Natural killer cell (primary cell): ENCODE results near the gene BCL2L11. TPM values are rescaled to one million over a fixed set of nuclear protein-coding genes. Genes with fewer than 3 reads are reported as not detected.

Source experiments
- ATAC-seq, 3 donors: fragments of 150-1000 bp in 2 of 3; fragments of 200-7000 bp in 1 of 3; cut with Tn5 transposase; 1 replicate in 1 of 3; 2 replicates in 2 of 3; pipeline ENCODE4 v1.10.0; 2021; ENCODE audit warnings: mild to moderate bottlenecking in 2 of 3, moderate library complexity in 2 of 3
- DNase-seq, 2 donors: peaks; one replicate each; pipeline versions ENCODE4 v3.0.0 to v3.0.0-alpha.2; 2013 to 2021; ENCODE audit warnings: mixed read lengths in 1 of 2
- H3K27ac ChIP-seq: one replicate; pipeline ENCODE4 v1.5.1; 2013; ENCODE audit warnings: mild to moderate bottlenecking, low read length
- H3K27me3 ChIP-seq: one replicate; pipeline ENCODE4 v1.6.1; 2013; ENCODE audit warnings: low read length; ENCODE audit not compliant: control insufficient read depth, insufficient read depth
- H3K36me3 ChIP-seq: one replicate; pipeline ENCODE4 v1.6.1; 2013; ENCODE audit warnings: low read length; ENCODE audit not compliant: control insufficient read depth, insufficient read depth
- H3K4me1 ChIP-seq: one replicate; pipeline ENCODE4 v1.6.1; 2013; ENCODE audit warnings: low read length; ENCODE audit not compliant: control insufficient read depth, insufficient read depth
- H3K4me3 ChIP-seq: one replicate; pipeline ENCODE4 v1.5.1; 2013; ENCODE audit warnings: low read length
- H3K9me3 ChIP-seq: one replicate; pipeline ENCODE4 v1.6.1; 2013; ENCODE audit warnings: low read length; ENCODE audit not compliant: control insufficient read depth, insufficient read depth
- H3K27ac Mint-ChIP-seq, 2 donors: one replicate each; pipeline ENCODE4 v1.8.0; 2022; ENCODE audit warnings: mild to moderate bottlenecking in 2 of 2, mixed read lengths in 2 of 2, moderate library complexity in 1 of 2
- H3K27me3 Mint-ChIP-seq, 2 donors: one replicate each; pipeline ENCODE4 v1.8.0; 2022; ENCODE audit warnings: low read depth in 2 of 2, mixed read lengths in 2 of 2
- H3K36me3 Mint-ChIP-seq: one replicate; pipeline ENCODE4 v1.8.0; 2022; ENCODE audit warnings: mixed read lengths
- H3K4me1 Mint-ChIP-seq, 2 donors: one replicate each; pipeline ENCODE4 v1.8.0; 2022; ENCODE audit warnings: mixed read lengths in 2 of 2
- H3K4me3 Mint-ChIP-seq: one replicate; pipeline ENCODE4 v1.8.0; 2022; ENCODE audit warnings: mild to moderate bottlenecking, moderate library complexity, mixed read lengths
- H3K9me3 Mint-ChIP-seq, 2 donors: one replicate each; pipeline ENCODE4 v1.8.0; 2022; ENCODE audit warnings: mixed read lengths in 2 of 2
- WGBS: methylation state at CpG from one replicate; pipeline ENCODE4 v1.1.7; 2013; ENCODE audit warnings: missing lambda C conversion rate; ENCODE audit not compliant: insufficient coverage; 5-methylcytosine and 5-hydroxymethylcytosine counted together
- intact Hi-C: fragments of 100-400 bp; cut with micrococcal nuclease; formaldehyde crosslinking; loops from one replicate; pipeline ENCODE4 v1.14.2; 2022
- total RNA-seq, 4 donors: library from RNA; stranded (reverse); fragments of 120-200 nt in 1 of 4; gene quantifications; one replicate each; pipeline versions ENCODE4 v1.2.3 to v1.2.4, GENCODE V29; 2013 to 2022
- TF ChIP-seq, protein P1 (sequence below): fragments of 200-600 bp; IDR thresholded peaks from one replicate; pipeline ENCODE4 v1.8.0; 2022; ENCODE audit warnings: antibody characterized with exemption

The BCL2L11 gene
- total RNA-seq, 3 donors from 2014 or later (not counting 1 experiment from before 2014, with no cell fraction given), result 27.4 to 56.9 (median 39.9) TPM

- no peak overlapping the region for H3K27ac Mint-ChIP-seq
- intact Hi-C loops, result no loop called here
- H3K4me3 Mint-ChIP-seq, result no peak overlapping the region
- no peak for ATAC-seq
- no peaks in the 10 kb centered on the region for H3K36me3 Mint-ChIP-seq
- H3K36me3 ChIP-seq, result no peaks in the 10 kb centered on the region
- TF ChIP-seq, protein P1, sequence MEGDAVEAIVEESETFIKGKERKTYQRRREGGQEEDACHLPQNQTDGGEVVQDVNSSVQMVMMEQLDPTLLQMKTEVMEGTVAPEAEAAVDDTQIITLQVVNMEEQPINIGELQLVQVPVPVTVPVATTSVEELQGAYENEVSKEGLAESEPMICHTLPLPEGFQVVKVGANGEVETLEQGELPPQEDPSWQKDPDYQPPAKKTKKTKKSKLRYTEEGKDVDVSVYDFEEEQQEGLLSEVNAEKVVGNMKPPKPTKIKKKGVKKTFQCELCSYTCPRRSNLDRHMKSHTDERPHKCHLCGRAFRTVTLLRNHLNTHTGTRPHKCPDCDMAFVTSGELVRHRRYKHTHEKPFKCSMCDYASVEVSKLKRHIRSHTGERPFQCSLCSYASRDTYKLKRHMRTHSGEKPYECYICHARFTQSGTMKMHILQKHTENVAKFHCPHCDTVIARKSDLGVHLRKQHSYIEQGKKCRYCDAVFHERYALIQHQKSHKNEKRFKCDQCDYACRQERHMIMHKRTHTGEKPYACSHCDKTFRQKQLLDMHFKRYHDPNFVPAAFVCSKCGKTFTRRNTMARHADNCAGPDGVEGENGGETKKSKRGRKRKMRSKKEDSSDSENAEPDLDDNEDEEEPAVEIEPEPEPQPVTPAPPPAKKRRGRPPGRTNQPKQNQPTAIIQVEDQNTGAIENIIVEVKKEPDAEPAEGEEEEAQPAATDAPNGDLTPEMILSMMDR, result no peak
- H3K4me1 Mint-ChIP-seq, result peaks cover 31 to 34% of the 10 kb centered on the region in 2 donors
- H3K27me3 Mint-ChIP-seq, result peaks cover 0 to 10% of the 10 kb centered on the region in 2 donors
- no peak overlapping the region for H3K4me3 ChIP-seq
- H3K9me3 ChIP-seq, result no peaks in the 10 kb centered on the region
- DNase-seq, result no peak
- H3K9me3 Mint-ChIP-seq, result no peaks in the 10 kb centered on the region
- peaks cover 16% of the 10 kb centered on the region for H3K4me1 ChIP-seq
- 55% methylated on average over 5 of the region's 5 CpGs for WGBS
- no peak overlapping the region for H3K27ac ChIP-seq
- H3K27me3 ChIP-seq, result no peaks in the 10 kb centered on the region
Observed at GRCh38 chr2:111191877-111192276, 71.2 kb downstream of the BCL2L11 start.

- TF ChIP-seq, protein P1, result no peak
- Mint-ChIP-seq H3K36me3 (no peaks in the 10 kb centered on the region), H3K9me3 (no peaks in the 10 kb centered on the region), H3K4me1 (peaks cover 33 to 37% of the 10 kb centered on the region in 2 donors), H3K27ac (no peak overlapping the region), H3K27me3 (peaks cover 0 to 12% of the 10 kb centered on the region in 2 donors), H3K4me3 (no peak overlapping the region)
- Histone ChIP-seq H3K36me3 (no peaks in the 10 kb centered on the region), H3K4me3 (no peak overlapping the region), H3K27me3 (no peaks in the 10 kb centered on the region), H3K4me1 (peaks cover 19% of the 10 kb centered on the region), H3K27ac (no peak overlapping the region), H3K9me3 (no peaks in the 10 kb centered on the region)
- no peak for ATAC-seq
- no CpG with 5 or more reads among the region's 1 CpG for WGBS
- DNase-seq, result no peak
- intact Hi-C loops, result no loop called here
Observed at GRCh38 chr2:111192776-111193368, 72.2 kb downstream of the BCL2L11 start.

DNA sequence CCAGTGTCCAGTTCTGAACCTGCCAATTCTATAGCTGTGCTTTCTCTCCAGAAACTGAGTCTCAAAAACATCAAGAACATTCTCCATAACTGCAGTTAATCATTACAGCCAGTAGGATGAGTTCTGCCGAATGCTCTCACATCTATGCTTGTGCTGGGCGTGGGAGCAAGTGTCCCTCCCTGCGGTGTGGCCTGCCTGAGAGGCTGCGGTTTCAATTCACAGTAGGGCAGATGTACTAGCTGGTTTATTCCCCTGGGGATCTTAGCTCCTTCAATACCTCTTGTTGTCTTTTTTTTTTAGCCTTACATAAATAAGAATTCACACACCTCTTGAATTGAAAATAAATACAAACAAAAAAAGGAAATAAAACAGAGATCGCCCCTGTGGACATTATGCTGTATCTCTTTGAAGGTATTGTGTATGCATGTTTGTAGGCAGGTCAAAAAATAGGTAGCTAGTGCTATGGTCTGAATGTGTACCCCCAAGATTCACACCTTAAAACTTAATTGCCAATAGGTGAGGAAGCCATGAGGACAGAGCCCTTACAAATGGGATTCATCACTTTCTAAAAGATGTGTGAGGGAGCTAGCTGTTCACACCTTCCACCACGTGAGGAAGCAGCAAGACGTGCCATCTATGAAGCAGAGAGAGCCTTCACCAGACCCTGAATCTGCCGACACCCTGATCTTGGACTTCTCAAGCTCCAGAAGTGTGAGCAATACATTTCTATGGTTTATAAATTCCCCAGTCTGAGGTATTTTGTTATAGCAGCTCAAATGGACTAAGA lies 74.3 kb downstream of the BCL2L11 start:
- no peak overlapping the region for H3K4me3 ChIP-seq
- Mint-ChIP-seq H3K27ac (no peak overlapping the region), H3K36me3 (no peaks in the 10 kb centered on the region), H3K4me3 (peak overlapping the region; percentile 49), H3K27me3 (peaks cover 0 to 12% of the 10 kb centered on the region in 2 donors), H3K9me3 (no peaks in the 10 kb centered on the region), H3K4me1 (peaks cover 33 to 37% of the 10 kb centered on the region in 2 donors)
- H3K27me3 ChIP-seq, result no peaks in the 10 kb centered on the region
- ATAC-seq, result peak; percentile 78 to 89 (median 79)
- H3K36me3 ChIP-seq, result no peaks in the 10 kb centered on the region
- peak in 1 of 2 donors; percentile 28 for DNase-seq
- intact Hi-C loops, result no loop called here
- WGBS, result 59% methylated on average over 7 of the region's 8 CpGs
- no peaks in the 10 kb centered on the region for H3K9me3 ChIP-seq
- H3K4me1 ChIP-seq, result peaks cover 19% of the 10 kb centered on the region
- TF ChIP-seq, protein P1, result no peak
- no peak overlapping the region for H3K27ac ChIP-seq
